Measurements from ENCODE around the gene HUNK. TPM values are rescaled to one million over a fixed set of nuclear protein-coding genes. Genes with fewer than 3 reads are reported as not detected.

Gene HUNK
- polyA plus RNA-seq, 1 donor (not counting 4 experiments of a cell fraction or from before 2014, with no cell fraction given) = 0.03 TPM

DNA sequence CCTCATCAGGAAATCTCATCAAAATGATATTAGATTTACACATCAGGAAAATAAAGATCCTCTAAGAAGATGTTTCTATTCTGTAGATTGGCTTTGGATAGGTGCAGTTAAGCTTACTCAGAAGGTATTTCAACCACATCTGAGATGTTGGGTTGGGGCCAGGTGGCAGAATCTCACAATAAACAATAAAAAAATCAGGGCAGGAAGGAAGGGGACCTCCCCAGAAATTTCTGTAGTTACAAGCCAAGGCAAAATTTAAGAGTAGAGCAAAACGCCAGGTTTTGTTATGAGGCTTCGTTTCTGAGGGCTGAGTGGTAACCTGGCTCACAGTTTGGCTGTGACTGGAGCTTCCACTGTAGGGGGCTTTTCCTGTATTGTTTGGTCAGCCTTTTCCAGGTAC lies 84.8 kb downstream of the HUNK start:
- no peak for FAIRE-seq

DNA sequence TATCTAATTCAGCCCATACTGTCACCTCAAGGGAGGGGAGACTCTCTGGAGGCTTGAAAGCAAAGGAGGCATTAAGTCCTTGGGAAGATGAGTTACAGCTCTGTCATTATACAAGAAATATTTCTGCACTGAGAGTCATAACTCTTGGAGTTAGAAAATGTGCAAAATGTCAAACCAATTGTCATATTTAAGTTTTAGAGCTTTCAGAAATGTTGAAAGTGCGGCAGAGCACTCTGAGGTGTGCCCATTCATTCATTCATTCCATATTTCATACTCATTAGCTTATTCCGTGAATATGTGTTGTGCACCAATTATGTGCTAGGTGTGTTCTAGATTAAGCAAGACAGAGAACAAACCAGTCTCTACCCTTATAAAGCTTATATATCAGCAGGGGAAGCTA lies 87.1 kb downstream of the HUNK start:
- no peaks in the 10 kb centered on the region for H3K79me2 ChIP-seq (ENCODE audit: control insufficient read depth, insufficient read depth, low read length)
- dilution Hi-C loops (cut with MboI; ENCODE audit: extremely low pct_ligation_motif_present, low sequenced_read_pairs) = no loop called here

More for the DNA sequence above, 84.8 kb downstream of the HUNK start:
- dilution Hi-C loops (cut with MboI; ENCODE audit: extremely low pct_ligation_motif_present, low sequenced_read_pairs) = no loop called here
- Histone ChIP-seq H3K79me2 (ENCODE audit: control insufficient read depth, insufficient read depth, low read length) (no peaks in the 10 kb centered on the region), H3K27ac (ENCODE audit: control insufficient read depth, insufficient read depth, low read length) (no peak overlapping the region), H3K9me1 (ENCODE audit: control insufficient read depth, extremely low read depth, insufficient read depth, low read length) (no peaks in the 10 kb centered on the region), H3K9me3 (ENCODE audit: control insufficient read depth, low read depth, low read length) (no peaks in the 10 kb centered on the region), H3K4me2 (ENCODE audit: control insufficient read depth, extremely low read depth, insufficient read depth, low read depth, low read length) (no peak overlapping the region), H3K4me3 (ENCODE audit: control insufficient read depth in 2 of 3, extremely low read depth in 1 of 3, insufficient read depth in 2 of 3, low read depth in 1 of 3, low read length in 3 of 3) (no peak overlapping the region), H3K4me1 (ENCODE audit: control insufficient read depth, extremely low read depth, insufficient read depth, low read length) (no peaks in the 10 kb centered on the region), H4K20me1 (ENCODE audit: control insufficient read depth, extremely low read depth, insufficient read depth, low read length) (no peaks in the 10 kb centered on the region), H2AFZ (ENCODE audit: control insufficient read depth, low read length) (no peak overlapping the region), H3K27me3 (ENCODE audit: control insufficient read depth, extremely low read depth, insufficient read depth, low read length) (no peaks in the 10 kb centered on the region), H3K36me3 (ENCODE audit: control insufficient read depth in 2 of 2, extremely low read depth in 1 of 2, insufficient read depth in 2 of 2, low read length in 2 of 2) (no peaks in the 10 kb centered on the region), H3K9ac (ENCODE audit: control insufficient read depth, extremely low read depth, insufficient read depth, low read length) (no peak overlapping the region)
- TF ChIP-seq, protein P1, sequence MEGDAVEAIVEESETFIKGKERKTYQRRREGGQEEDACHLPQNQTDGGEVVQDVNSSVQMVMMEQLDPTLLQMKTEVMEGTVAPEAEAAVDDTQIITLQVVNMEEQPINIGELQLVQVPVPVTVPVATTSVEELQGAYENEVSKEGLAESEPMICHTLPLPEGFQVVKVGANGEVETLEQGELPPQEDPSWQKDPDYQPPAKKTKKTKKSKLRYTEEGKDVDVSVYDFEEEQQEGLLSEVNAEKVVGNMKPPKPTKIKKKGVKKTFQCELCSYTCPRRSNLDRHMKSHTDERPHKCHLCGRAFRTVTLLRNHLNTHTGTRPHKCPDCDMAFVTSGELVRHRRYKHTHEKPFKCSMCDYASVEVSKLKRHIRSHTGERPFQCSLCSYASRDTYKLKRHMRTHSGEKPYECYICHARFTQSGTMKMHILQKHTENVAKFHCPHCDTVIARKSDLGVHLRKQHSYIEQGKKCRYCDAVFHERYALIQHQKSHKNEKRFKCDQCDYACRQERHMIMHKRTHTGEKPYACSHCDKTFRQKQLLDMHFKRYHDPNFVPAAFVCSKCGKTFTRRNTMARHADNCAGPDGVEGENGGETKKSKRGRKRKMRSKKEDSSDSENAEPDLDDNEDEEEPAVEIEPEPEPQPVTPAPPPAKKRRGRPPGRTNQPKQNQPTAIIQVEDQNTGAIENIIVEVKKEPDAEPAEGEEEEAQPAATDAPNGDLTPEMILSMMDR (optimal IDR thresholded peaks at IDR 0.05 in 1 of 3, IDR thresholded peaks at IDR 0.05 in 1 of 3, conservative IDR thresholded peaks at IDR 0.05 in 1 of 3; ENCODE audit: extremely low read depth in 1 of 3, insufficient read depth in 2 of 3, low read length in 3 of 3) = no peak
- no peak for TF ChIP-seq EZH2 (IDR thresholded peaks at IDR 0.05; ENCODE audit: low read length)
- DNase-seq (ENCODE audit: low read depth, low spot score) = no peak

More for the DNA sequence above, 87.1 kb downstream of the HUNK start:
- no peak for FAIRE-seq
- no peak overlapping the region for H2AFZ ChIP-seq (ENCODE audit: control insufficient read depth, low read length)
- TF ChIP-seq, protein P1 (optimal IDR thresholded peaks at IDR 0.05 in 1 of 3, IDR thresholded peaks at IDR 0.05 in 1 of 3, conservative IDR thresholded peaks at IDR 0.05 in 1 of 3; ENCODE audit: extremely low read depth in 1 of 3, insufficient read depth in 2 of 3, low read length in 3 of 3) = no peak
- no peak for TF ChIP-seq EZH2 (IDR thresholded peaks at IDR 0.05; ENCODE audit: low read length)
- no peaks in the 10 kb centered on the region for H3K9me1 ChIP-seq (ENCODE audit: control insufficient read depth, extremely low read depth, insufficient read depth, low read length)
- H3K27ac ChIP-seq (ENCODE audit: control insufficient read depth, insufficient read depth, low read length) = no peak overlapping the region
- H3K36me3 ChIP-seq (ENCODE audit: control insufficient read depth in 2 of 2, extremely low read depth in 1 of 2, insufficient read depth in 2 of 2, low read length in 2 of 2) = no peaks in the 10 kb centered on the region
- H3K4me2 ChIP-seq (ENCODE audit: control insufficient read depth, extremely low read depth, insufficient read depth, low read depth, low read length) = no peak overlapping the region
- no peak overlapping the region for H3K9ac ChIP-seq (ENCODE audit: control insufficient read depth, extremely low read depth, insufficient read depth, low read length)
- no peaks in the 10 kb centered on the region for H3K27me3 ChIP-seq (ENCODE audit: control insufficient read depth, extremely low read depth, insufficient read depth, low read length)
- no peaks in the 10 kb centered on the region for H3K4me1 ChIP-seq (ENCODE audit: control insufficient read depth, extremely low read depth, insufficient read depth, low read length)
- no peak for DNase-seq (ENCODE audit: low read depth, low spot score)
- no peaks in the 10 kb centered on the region for H3K9me3 ChIP-seq (ENCODE audit: control insufficient read depth, low read depth, low read length)
- H3K4me3 ChIP-seq (ENCODE audit: control insufficient read depth in 2 of 3, extremely low read depth in 1 of 3, insufficient read depth in 2 of 3, low read depth in 1 of 3, low read length in 3 of 3) = no peak overlapping the region
- H4K20me1 ChIP-seq (ENCODE audit: control insufficient read depth, extremely low read depth, insufficient read depth, low read length) = no peaks in the 10 kb centered on the region
